Measurements from ENCODE around the gene NCKAP5.

DNA sequence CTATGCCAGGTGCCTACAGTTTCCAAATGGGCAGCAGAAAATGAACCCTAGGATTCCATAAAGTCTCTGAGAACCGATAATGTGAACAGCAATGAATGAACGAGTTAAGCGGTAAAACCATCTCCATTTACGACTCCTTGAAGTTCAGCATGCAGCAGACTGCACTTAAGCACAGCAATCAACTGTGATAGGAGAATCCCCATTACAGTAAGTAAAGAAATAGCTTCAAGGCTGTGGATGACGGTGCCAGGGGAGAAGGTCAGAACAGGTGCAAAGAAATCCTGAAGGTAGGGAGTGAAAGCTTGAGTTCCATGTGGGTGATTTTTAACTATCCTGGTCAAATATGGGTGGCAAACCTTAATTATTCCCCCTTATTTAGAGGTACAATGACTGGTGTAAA, 444.4 kb downstream of the NCKAP5 start:
- TF ChIP-seq EZH2 (IDR thresholded peaks at IDR 0.05; ENCODE audit: insufficient read depth, poor library complexity, severe bottlenecking) (no peak), EZH2phosphoT487 (IDR thresholded peaks at IDR 0.05; ENCODE audit: insufficient read depth, low read depth) (no peak)

All from GM23248 (cell line).